GM19324 (cell line): Measurements from ENCODE around the gene ZNF415.

ENCODE experiments used
- ATAC-seq: cut with Tn5 transposase; IDR thresholded peaks from one replicate; pipeline ENCODE4 v1.9.1; 2021; ENCODE audit warnings: mild to moderate bottlenecking, moderate library complexity; ENCODE audit not compliant: unreplicated experiment, low FRiP score

Gene ZNF415

DNA sequence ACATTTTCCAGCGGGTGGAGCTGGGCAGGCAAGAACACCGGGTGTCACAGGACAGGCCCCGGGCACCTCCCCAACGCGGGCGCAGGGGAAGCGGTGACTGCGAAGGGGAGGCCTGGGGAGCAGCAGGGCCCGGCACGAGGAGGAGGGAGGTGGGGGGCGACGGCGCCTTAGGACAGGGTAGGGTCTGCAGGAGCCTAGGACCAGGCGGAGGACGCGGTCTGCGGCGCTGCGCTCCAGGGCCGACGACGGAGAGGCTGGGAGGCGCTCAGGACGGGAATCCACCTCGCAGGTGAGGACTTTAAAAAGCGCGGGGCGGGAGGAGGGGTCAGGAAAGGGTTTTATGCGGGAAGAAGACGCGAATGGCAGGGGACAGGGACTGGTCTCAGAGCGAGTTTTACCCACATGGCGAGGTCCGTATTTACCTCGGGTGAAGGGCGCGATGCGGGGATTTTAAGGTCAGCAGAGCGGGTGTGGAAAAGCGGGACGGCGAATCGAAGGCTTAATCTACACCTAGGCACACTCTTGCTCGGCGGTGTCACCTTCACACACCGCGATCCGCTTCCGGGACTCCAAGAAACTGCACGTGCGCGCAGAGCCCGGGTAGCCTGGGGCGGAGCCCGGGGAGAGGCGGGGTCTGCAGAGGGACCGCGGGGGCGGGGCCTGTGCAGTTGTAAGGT lies 74.7 kb downstream of the ZNF415 start:
- no peak for ATAC-seq
